G401 (cell line): ENCODE data around the gene STARD7. TPM values are rescaled to one million over a fixed set of nuclear protein-coding genes. Genes with fewer than 3 reads are reported as not detected.
"Not testable (repeated sequence)": the region's sequence is repeated elsewhere in the genome, so short reads cannot be mapped to it uniquely, and the experiment has no call there.

Experiments used
- DNase-seq: peaks from one replicate; pipeline ENCODE4 v3.0.0-alpha.2; 2015; ENCODE audit warnings: low spot score
- in situ Hi-C: cut with HindIII; loops from 2 replicates; pipeline ENCODE4 v1.10.0; 2016; ENCODE audit warnings: low sequenced_read_pairs, mixed read lengths
- total RNA-seq: library from RNA; depleted of rRNA; stranded (reverse); fragments of >200 nt; shearing (Covaris generic); gene quantifications from 2 replicates; pipeline ENCODE4 v1.2.3, GENCODE V29; 2014; rRNA removed

Gene STARD7
- total RNA-seq, 1 experiment from 2014 or later: 144 TPM

DNA sequence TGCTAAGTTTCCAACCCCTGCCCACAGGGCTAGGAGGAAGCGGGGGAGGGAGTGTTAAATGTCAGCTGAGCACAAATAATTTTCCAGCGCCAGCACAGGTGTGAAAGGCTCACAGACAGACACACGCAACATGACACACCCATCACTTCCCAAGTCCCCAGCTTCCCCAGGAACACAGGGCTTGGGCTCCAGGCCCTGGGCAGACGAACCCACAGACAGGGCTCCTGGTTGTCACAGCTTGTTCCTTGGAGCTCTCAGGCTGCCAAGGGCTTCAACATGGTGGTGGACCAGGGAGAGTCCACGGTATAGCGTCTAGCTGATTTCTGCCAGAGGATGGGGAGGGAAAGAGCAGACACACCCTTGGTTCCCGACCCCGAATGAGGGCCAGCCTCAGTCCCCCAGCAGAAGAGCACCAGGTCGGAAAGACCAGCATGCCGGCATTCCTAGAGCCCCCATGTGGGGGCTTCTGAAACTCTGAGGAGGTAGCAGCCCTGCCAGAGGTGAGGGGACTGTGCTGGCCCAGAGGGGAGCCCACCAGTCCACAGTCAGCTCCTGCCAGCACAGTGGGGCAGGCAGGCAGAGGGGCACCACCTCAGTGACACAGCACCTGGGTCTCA lies 65.3 kb downstream of the STARD7 start:
- DNase-seq: no peak
- in situ Hi-C loops: no loop called here

DNA sequence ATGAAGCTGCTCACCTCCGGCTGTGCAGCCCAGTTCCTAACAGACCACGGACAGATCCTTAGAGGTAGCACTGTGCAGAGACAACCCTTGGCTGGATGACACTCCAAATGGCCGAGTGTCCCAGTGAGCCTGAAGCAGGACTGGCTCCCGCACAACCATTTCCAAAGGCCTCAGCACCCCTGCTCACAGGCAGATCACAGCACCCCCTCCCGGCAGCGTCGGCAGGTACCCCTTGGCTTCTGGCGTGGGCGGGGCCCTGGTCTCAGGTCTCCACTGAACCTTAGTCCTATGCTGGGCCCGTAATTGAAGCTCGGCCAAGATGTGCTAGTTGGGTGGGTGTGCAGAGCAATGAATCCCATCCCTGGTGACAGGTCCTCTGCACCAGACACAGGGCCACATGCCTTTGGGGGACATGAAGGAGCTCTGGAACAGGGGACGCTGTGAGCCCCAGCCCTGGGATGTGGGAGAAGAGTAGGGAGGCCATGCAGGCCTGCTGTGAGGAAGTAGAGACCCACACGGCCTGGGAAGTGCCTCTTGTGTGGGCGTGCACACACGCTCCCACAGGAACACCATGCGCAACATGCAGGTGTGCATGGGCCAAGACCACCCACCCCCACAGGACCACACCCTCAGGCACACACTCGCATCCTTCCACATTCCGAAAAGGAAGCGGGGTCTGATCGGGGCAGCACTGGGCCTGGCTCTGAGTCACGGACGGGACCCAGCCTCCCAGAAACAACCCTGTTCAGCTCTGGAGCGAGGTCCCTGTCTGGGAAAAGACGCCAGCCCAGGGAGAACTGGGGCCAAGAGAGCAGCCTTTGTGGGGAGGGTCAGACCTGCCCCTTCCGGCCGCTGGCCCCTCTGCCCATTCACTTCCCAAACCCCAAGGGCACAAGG lies 66.2 kb downstream of the STARD7 start:
- DNase-seq: no peak
- in situ Hi-C loops: no loop called here

DNA sequence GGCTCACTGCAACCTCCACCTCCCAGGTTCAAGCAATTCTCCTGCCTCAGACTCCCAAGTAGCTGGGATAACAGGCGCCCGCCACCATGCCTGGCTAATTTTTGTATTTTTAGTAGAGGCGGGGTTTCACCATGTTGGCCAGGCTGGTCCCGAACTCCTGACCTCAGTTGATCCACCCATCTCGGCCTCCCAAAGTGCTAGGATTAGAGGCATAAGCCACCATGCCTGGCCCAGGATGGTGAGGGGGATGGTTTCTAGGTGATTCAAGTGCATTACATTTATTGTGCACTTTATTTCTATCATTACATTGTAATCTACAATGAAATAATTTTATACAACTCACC lies 67.0 kb downstream of the STARD7 start:
- DNase-seq, in situ Hi-C loops: not testable (repeated sequence)

DNA sequence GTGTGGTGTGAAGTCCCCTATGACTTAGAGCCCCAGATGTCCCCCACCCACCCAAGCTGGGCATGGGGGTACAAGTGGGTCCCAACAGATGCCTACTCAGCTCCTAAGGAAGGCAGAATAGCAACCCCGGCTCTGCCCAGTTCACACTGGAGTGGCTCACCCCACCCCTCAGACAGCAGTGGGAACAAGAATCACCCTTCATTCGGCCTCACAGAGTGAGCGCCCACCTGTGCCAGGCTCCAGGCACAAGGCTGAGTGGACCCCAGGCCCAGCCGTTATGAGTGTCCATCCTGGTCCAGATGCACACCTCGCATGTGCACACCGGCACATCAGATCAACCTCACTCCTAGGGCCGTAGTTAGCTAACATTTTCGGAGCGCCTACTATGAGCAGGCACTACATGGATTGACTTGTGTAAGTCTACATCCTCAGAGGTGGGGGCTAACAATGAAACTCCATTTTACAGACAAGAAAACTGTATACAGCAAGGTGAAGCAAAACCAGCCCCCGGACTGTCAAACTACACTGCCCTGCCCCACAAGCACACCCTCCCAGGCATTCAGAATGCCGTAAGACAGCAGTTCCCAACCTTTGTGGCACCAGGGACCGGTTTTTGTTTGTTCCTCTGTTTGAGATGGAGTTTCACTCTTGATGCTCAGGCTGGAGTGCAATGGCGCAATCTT lies 67.5 kb downstream of the STARD7 start:
- no peak for DNase-seq
- in situ Hi-C loops: no loop called here

DNA sequence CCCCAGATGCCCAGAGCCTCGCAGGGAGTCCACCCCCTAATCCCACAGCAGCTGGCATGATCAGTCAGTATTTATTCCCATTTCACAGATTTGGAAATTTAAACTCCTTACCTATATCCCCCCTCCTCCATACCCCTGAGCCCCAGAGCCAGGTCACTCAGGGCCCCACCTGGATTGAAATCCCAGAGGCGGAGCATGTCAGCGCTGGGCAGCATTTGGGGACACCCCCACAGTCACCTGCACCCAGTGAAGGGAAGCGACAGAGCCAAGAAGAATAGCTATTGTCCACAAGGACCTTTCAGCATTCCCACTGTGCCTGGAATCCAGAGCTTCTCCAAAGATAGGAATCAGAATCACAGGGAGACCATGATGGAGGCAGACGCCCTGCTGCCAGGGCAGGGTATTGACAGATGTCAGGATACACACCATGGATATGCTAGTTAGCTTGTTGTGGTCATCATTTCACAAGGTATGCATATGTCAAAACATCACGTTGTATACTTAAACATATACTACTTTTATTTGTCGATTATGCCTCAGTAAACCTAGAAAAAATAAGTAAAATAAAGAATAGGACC lies 69.4 kb downstream of the STARD7 start:
- in situ Hi-C loops: no loop called here
- DNase-seq: no peak

DNA sequence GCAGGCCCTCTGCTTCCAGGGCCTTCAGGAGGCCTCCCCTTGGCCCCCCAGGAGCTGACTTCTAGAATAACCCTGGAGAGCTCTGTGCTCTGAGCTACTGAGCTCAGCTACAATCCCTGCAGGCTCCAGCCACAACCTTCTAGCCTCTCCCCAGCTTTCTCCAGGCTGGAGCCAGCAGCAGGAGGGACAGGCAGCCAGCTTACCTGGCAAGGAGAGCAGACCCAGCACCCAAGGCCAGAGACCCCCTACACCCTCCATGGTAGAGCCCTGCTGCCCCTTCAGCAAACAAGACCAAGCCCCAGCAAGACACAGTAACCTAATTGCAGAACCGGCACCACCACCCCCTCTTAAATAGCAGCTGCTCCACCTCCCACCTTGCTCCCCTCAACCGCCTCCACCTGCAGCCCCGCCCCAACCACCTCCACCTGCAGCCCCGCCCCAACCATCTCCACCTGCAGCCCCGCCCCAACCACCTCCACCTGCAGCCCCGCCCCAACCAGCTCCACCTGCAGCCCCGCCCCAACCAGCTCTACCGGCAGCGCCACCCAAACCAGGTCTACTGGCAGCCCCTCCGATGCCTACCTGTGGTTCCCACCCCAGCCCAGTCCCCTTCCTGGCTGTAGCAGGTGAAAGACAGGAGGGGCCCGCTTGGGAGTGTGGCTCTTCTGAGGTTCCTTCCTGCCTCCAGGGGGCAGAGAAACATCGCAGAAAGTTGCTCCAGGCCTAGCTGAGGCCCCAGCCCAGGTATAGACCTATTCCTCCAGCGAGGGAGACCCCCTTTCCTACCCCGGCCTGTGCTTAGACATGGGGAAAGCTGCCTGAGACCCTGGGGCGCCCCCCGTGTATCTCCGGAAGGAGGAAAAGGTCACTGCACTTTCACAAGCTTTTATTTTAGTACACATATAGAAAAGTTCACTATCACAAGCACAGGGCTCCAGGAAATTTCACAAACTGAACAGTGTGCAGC lies 70.2 kb downstream of the STARD7 start, which contains the start of gene ASTL:
ASTL (minus strand) TSS at position 324 of the 967 bp plus-strand sequence; CDS start at position 258, 66 bp downstream.
- in situ Hi-C loops: no loop called here
- no peak for DNase-seq

DNA sequence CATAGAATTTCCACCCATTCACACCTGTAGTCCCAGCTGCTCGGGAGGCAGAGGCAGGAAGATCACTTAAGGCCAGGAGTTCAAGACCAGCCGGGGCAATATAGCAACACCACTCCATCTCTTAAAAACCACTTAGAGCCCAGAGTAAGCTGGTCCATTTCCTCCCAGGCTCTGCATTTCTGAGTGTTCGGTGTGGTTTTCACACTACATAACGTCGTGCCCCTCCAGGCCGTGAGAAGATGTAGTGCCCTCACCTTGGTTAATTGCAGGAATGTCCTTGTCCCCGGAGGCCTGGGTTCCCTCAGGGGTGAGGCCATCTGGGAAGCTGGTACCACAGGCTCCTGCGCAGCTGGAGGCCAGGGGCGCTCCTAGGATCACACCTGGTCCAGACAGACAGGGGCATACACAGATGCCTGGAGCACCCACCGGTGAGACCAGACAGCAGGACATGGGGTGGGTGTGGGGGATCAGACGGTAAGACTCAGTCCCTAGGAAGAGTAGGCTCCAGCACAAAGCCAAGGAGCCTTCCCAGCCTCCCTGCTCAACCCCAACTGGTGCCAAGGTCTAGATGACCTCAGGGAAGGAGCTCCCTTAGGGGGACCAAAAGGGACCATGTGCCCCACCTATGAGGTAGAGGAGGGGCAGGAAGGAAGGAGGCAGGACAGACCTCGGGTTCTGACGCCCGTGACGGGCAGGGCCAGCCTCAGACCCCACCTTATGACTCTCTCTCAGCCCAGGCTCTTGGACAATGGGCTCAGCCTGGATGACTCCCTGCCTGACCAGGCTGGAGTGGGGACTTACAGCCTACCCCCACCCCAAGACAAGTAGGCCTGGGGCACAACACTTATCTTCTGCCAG lies 71.1 kb downstream of the STARD7 start:
- DNase-seq: no peak
- in situ Hi-C loops: no loop called here

DNA sequence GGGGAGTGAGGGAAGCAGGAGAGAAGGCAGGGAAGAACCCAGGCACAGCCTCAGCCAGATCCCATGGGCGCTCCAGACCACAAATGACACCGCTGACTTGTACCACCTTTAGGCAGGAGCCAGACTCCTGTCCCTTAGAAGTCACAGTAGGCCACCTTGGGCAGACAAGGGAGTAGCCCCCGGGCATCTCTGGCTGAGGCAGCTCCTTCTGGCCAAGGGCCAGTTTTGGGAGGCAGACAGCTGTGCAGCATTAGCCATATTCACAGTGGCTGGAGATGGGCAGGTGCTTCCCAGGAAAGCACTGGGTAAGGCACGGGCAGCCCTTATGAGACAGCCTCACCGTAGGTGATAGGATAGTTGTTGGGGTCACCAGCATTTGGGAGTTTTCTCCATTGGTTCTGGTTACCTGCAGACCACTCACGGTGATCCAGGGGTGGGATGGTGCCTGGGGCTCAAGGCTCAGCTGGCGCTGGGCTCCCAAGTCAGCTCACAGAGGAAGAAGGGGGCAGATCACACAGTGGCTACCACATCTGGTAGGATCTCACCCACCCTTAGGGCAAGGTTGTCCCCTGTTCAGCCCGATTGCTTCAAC lies 72.4 kb downstream of the STARD7 start:
- in situ Hi-C loops: no loop called here
- no peak for DNase-seq

DNA sequence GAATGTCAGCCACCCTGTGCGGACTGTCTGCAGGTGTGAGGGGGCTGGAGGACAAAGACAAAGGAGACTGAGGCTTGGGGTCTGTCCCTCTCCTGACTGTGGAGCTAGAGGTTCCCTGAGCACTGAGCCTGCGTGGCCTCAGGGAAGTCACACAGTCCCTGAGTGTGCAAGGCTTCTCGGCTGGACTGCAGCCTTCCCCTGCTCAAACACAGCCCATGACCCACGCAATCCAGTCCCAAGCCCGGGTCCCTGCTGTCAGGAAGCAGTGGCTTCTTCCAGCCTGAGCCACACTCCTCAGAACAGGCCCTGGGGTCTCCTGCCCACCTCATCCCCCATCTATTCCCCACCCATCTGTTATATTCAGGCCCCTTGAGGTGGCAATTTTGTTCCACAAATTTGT lies 73.0 kb downstream of the STARD7 start:
- DNase-seq: no peak
- in situ Hi-C loops: no loop called here

DNA sequence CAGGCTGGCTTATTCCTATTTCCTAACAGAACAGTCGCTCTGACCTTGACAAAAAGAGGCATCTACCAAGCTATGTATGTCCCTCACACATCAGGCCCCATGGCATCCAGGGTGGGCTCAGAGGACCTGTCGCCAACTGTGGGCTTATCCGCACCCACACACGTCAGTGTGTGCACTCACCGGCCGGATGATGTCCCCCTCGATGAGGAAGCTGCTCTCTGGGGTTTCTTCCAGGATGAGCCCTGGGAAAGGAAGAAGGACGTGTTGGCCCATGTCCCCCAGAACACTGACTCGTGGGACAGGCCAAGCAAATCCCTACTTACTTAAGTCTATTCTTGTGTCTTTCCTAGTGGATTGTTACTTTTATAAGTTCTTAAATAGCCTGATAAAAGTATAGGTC lies 73.5 kb downstream of the STARD7 start:
- DNase-seq: no peak
- in situ Hi-C loops: no loop called here

Other genes starting within 250 kb of the STARD7 start
- gene ANKRD36C, start 217.0 kb downstream of the STARD7 start, total RNA-seq: 6.6 and 15.6 TPM in 2 replicates
- not detected in 2 replicates for gene GPAT2, start 173.9 kb downstream of the STARD7 start, total RNA-seq
- gene ADRA2B, start 92.3 kb downstream of the STARD7 start, total RNA-seq: 0.37 TPM in 1 of 2 replicates, not detected in the other
- gene ASTL, start 70.3 kb downstream of the STARD7 start, total RNA-seq: 2.6 TPM in 1 of 2 replicates, not detected in the other
- gene DUSP2, start 63.4 kb downstream of the STARD7 start, total RNA-seq: 37.2 and 44.4 TPM in 2 replicates
- 6.9 and 8.1 TPM in 2 replicates for gene TMEM127, start 57.2 kb upstream of the STARD7 start, total RNA-seq
- 120 and 126 TPM in 2 replicates for gene CIAO1, start 57.4 kb upstream of the STARD7 start, total RNA-seq
- gene SNRNP200, start 96.7 kb upstream of the STARD7 start, total RNA-seq: 79.0 and 89.2 TPM in 2 replicates
- 26.8 and 32.3 TPM in 2 replicates for gene ITPRIPL1, start 116.5 kb upstream of the STARD7 start, total RNA-seq
- 55.2 and 56.8 TPM in 2 replicates for gene NCAPH, start 126.9 kb upstream of the STARD7 start, total RNA-seq